GM18867 (cell line): ENCODE results near the gene WNT3.

ENCODE experiments used
- ATAC-seq: cut with Tn5 transposase; IDR thresholded peaks from one replicate; pipeline ENCODE4 v1.9.1; 2021; ENCODE audit warnings: mild to moderate bottlenecking, moderate library complexity; ENCODE audit not compliant: unreplicated experiment

Gene WNT3

DNA sequence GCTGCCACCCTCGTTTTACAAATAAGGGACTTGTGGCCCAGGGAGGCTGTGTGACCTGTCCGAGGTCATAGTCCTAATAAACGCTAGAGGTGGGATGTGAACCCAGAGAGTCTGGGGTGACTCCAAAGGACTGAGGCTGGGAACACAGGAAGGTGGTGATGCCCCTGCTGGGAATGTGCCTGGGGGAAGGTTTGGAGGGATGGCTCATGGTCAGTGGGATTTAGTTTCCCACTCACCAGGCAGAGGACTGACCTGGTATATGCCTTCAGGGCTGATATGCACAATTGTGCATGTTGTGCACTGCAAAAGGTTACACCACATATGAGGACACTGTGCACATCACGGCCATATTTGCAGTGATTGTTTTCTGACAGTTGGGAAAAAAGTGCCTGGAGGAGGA, 19.0 kb upstream of the WNT3 start:
- ATAC-seq: no peak

- ATAC-seq: no peak
Measured at GRCh38 chr17:46836500-46836899, 18.0 kb upstream of the WNT3 start.

GRCh38 chr17:46834846-46835245, 16.4 kb upstream of the WNT3 start:
- ATAC-seq: no peak

DNA sequence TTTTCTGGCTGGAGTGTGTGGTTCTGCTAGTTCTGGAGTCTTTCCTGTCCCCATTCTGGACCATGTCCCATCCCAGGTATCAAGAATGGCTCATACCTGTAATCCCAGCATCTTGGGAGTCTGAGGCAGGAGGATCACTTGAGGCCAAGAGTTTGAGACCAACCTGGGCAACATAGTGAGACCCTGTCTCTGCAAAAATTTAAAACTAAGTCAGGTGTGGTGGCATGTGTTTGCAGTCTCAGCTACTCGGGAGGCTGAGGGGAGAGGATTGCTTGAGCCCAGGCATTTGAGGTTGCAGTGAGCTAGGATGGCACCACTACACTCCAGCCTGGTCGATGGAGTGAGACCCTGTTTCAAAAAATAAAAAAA, 15.3 kb upstream of the WNT3 start:
- no peak for ATAC-seq

- no peak for ATAC-seq
Measured at GRCh38 chr17:46832945-46833839, 14.7 kb upstream of the WNT3 start.

DNA sequence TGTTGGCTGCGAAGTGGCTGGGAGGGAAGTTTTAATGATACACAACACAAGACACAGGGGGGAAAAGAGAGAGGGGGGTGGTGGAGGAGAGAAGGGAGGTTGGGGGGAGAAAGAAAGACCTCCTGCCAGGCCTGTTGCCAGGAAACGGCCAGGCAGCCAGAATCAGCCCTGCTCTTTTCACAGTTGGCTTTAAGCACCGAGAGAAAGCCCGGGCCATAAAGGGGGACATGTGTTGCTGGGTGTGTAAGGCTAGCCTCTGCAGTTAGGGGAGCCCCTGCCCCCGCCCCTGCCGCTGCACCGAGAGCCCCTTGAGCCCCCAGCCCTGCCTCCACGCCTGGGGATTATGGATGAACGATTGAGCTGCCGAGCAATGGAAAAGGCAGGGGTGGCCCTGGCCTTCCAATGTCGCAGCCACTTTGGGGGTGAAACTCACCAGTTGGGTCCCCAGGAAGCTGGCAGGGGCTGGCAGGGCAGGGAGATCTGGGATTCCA, 13.9 kb upstream of the WNT3 start:
- no peak for ATAC-seq

- no peak for ATAC-seq
Measured at GRCh38 chr17:46831573-46832330, 13.3 kb upstream of the WNT3 start.

- ATAC-seq: no peak
Measured at GRCh38 chr17:46827274-46827673, 8.8 kb upstream of the WNT3 start.

DNA sequence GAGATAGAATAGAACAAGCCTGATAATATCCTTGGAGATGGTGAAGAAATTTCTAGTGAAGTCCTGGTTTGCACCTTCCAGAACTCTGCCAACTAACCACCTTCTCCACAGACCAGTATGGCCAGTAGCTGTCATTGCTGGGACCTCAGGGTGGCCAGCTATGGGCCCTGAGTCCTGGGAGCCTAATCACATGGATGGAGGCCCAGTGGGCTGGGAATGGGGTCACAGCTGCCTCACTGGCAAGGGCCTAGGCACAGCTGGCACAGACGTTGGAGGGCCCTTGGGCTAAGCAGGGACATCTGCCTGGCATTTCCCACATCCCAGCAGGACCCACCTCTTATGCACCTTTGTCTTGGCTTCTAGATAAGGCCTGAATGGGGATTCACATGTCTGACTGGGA, 7.6 kb upstream of the WNT3 start:
- ATAC-seq: no peak

DNA sequence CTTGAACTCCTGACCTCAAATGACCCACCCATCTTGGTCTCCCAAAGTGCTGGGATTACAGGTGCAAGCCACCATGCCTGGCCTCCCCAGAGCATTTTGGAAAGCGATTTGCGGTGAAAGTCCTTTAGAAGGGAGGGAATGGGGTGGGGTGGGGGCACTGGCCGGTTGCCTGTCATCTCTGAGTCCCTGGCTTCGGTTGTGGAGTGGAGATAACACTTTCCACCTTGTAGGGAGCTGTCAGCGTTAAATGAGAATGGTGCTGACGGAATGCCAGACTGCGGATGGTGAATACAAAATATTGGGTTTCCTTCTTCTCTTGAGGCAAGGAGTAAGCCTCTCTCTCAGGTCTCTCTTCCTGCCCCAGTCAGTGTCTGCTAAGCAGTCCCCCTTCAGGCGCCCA, 5.2 kb upstream of the WNT3 start:
- ATAC-seq: no peak

DNA sequence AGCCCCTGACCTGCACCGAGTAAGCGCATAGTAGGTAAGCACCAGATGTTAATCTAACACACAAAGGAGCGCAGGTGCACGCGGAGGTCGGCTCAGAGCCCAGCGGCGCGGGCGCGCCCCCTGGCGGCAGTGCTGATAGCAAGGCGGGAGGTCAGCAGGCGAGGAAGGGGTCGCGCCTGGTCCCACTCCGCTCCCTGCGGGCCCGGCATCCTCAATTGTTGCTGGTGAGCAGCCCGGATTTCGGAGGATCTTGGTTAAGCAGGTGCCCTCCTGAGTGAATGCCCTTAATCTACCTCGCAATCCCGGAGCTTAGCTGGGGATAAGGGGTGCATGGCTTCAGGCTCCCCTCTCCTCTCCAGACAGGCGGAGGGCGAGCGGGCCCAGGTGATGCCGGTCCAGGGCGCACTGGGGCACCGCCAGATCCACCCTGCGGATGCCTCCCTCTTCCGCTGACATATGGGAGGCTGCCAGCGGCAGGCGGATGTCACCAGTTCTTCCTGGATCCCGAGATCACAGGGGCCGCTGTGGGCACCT, 4.0 kb upstream of the WNT3 start:
- no peak for ATAC-seq

- ATAC-seq: no peak
Measured at GRCh38 chr17:46821482-46822387, 3.2 kb upstream of the WNT3 start.

DNA sequence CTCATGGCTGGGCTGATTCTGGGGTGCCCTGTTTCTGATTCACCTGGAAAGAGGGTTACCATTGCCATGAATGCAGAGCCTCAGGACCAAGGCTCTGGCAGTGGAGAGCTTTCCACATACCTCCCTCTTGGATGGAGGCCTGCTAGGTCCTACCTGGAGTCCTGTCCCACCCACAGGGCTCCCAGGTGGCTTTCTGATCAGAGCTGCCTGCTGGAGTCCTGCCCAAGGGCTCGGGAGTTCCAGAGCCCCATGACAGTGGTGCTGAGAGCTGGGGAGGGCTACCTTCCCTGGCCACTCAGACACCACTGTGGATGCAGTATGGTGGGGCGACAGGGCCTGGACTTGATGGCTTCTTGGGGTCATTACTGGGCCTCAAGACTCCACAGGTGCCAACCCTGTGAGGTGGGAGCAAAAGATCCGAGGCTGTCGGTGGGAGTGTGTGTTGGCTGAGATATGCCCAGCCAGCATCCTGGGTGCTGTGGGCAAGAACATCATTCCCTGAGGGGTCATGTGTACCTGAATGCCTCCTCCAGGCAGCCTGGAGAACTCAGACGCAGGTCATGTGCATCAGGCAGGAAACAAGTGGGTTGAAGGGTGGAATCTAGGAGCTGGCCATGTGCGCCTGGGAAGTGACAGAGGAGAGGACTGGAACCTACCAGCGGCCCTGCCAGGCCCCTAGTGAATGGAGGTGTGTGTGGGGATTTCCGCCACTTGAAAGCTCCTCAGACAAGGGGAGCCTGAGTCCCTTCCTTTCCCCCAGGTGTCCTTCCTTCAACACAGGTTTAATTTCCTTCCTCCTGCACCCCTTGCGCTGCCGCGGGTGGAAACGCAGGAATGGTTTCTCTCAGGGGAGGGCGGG, 2.3 kb upstream of the WNT3 start:
- ATAC-seq: no peak

- ATAC-seq: no peak
Measured at GRCh38 chr17:46819906-46820351, 1.4 kb upstream of the WNT3 start.

GRCh38 chr17:46818929-46819859, 702 bp upstream of the WNT3 start:
- ATAC-seq: no peak

GRCh38 chr17:46817901-46818209, 637 bp downstream of the WNT3 start:
- no peak for ATAC-seq

DNA sequence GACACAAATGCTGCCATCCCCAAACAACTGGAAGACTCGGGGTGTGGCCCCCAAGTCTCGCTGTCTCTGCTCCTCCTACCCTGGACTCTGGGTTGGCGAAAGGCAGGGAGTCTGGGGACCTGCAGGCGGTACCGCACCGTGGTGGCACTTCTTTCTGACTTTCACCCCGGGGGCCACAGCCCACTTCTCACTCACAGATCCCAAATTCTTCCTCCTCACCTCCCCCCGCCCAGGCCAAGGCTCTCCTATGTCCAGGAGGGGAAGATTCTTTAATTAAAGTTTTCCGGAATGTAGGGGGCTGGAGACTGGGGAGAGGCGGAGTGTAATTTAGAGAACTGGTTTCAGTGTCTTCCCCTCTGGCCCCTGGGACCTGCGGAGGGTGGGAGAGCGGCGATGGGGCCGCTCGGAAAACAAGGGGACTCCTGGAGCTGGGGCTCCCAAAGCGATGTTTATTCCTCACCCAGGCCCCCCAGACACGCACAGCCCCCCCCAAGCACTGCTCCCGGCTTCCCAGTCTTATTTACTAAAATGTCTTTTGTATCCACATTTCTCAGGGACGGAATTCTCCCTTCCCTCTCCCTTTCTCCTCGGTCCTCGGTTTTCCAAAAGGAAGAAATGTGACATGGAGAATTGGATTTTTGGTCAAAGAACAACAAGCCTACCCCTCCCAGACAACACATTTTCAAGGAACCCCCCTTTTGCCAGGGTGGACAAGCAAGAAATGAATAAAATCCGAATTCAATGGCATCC, 1.2 kb downstream of the WNT3 start:
- no peak for ATAC-seq
